Measurements from ENCODE around the gene NPTN. TPM values are rescaled to one million over a fixed set of nuclear protein-coding genes. Genes with fewer than 3 reads are reported as not detected.

The NPTN gene
- polyA plus RNA-seq, 1 donor (not counting 4 experiments of a cell fraction or from before 2014, with no cell fraction given), result 223 TPM

GRCh38 chr15:73585871-73586654 is 47.1 kb downstream of the NPTN start:
- peaks cover 24% of the 10 kb centered on the region for H3K79me2 ChIP-seq (ENCODE audit: control insufficient read depth, insufficient read depth, low read length)
- dilution Hi-C loops (cut with MboI; ENCODE audit: extremely low pct_ligation_motif_present, low sequenced_read_pairs), result loop anchor here (25.0 kb wide), 1 partner anchor 101 kb away; the partner anchor contains the start of gene CD276
- no peaks in the 10 kb centered on the region for H3K27me3 ChIP-seq (ENCODE audit: control insufficient read depth, extremely low read depth, insufficient read depth, low read length)
- no peak overlapping the region for H2AFZ ChIP-seq (ENCODE audit: control insufficient read depth, low read length)
- no peaks in the 10 kb centered on the region for H3K9me3 ChIP-seq (ENCODE audit: control insufficient read depth, low read depth, low read length)
- no peak overlapping the region for H3K27ac ChIP-seq (ENCODE audit: control insufficient read depth, insufficient read depth, low read length)
- no peak overlapping the region for H3K4me3 ChIP-seq (ENCODE audit: control insufficient read depth in 2 of 3, extremely low read depth in 1 of 3, insufficient read depth in 2 of 3, low read depth in 1 of 3, low read length in 3 of 3)
- no peak overlapping the region for H3K4me2 ChIP-seq (ENCODE audit: control insufficient read depth, extremely low read depth, insufficient read depth, low read depth, low read length)
- H4K20me1 ChIP-seq (ENCODE audit: control insufficient read depth, extremely low read depth, insufficient read depth, low read length), result no peaks in the 10 kb centered on the region
- no peak overlapping the region for H3K9ac ChIP-seq (ENCODE audit: control insufficient read depth, extremely low read depth, insufficient read depth, low read length)
- no peak for DNase-seq (ENCODE audit: low read depth, low spot score)
- no peaks in the 10 kb centered on the region for H3K4me1 ChIP-seq (ENCODE audit: control insufficient read depth, extremely low read depth, insufficient read depth, low read length)
- H3K9me1 ChIP-seq (ENCODE audit: control insufficient read depth, extremely low read depth, insufficient read depth, low read length), result no peaks in the 10 kb centered on the region
- H3K36me3 ChIP-seq (ENCODE audit: control insufficient read depth in 2 of 2, extremely low read depth in 1 of 2, insufficient read depth in 2 of 2, low read length in 2 of 2), result peaks cover 37 to 62% of the 10 kb centered on the region in 2 experiments
- no peak for FAIRE-seq
- TF ChIP-seq EZH2 (IDR thresholded peaks at IDR 0.05; ENCODE audit: low read length), result no peak
- TF ChIP-seq CTCF (optimal IDR thresholded peaks at IDR 0.05 in 1 of 3, IDR thresholded peaks at IDR 0.05 in 1 of 3, conservative IDR thresholded peaks at IDR 0.05 in 1 of 3; ENCODE audit: extremely low read depth in 1 of 3, insufficient read depth in 2 of 3, low read length in 3 of 3), result no peak

- no peak overlapping the region for H3K27ac ChIP-seq (ENCODE audit: control insufficient read depth, insufficient read depth, low read length)
- H3K9ac ChIP-seq (ENCODE audit: control insufficient read depth, extremely low read depth, insufficient read depth, low read length), result no peak overlapping the region
- H4K20me1 ChIP-seq (ENCODE audit: control insufficient read depth, extremely low read depth, insufficient read depth, low read length), result no peaks in the 10 kb centered on the region
- peaks cover 18% of the 10 kb centered on the region for H3K79me2 ChIP-seq (ENCODE audit: control insufficient read depth, insufficient read depth, low read length)
- no peak overlapping the region for H2AFZ ChIP-seq (ENCODE audit: control insufficient read depth, low read length)
- dilution Hi-C loops (cut with MboI; ENCODE audit: extremely low pct_ligation_motif_present, low sequenced_read_pairs), result loop anchor here (25.0 kb wide), 1 partner anchor 102 kb away; the partner anchor contains the start of gene CD276
- H3K4me1 ChIP-seq (ENCODE audit: control insufficient read depth, extremely low read depth, insufficient read depth, low read length), result no peaks in the 10 kb centered on the region
- peaks cover 38 to 57% of the 10 kb centered on the region in 2 experiments for H3K36me3 ChIP-seq (ENCODE audit: control insufficient read depth in 2 of 2, extremely low read depth in 1 of 2, insufficient read depth in 2 of 2, low read length in 2 of 2)
- DNase-seq (ENCODE audit: low read depth, low spot score) (no peak), FAIRE-seq (no peak)
- H3K4me3 ChIP-seq (ENCODE audit: control insufficient read depth in 2 of 3, extremely low read depth in 1 of 3, insufficient read depth in 2 of 3, low read depth in 1 of 3, low read length in 3 of 3), result no peak overlapping the region
- no peaks in the 10 kb centered on the region for H3K9me1 ChIP-seq (ENCODE audit: control insufficient read depth, extremely low read depth, insufficient read depth, low read length)
- no peak overlapping the region for H3K4me2 ChIP-seq (ENCODE audit: control insufficient read depth, extremely low read depth, insufficient read depth, low read depth, low read length)
- TF ChIP-seq CTCF (optimal IDR thresholded peaks at IDR 0.05 in 1 of 3, IDR thresholded peaks at IDR 0.05 in 1 of 3, conservative IDR thresholded peaks at IDR 0.05 in 1 of 3; ENCODE audit: extremely low read depth in 1 of 3, insufficient read depth in 2 of 3, low read length in 3 of 3), result no peak
- no peak for TF ChIP-seq EZH2 (IDR thresholded peaks at IDR 0.05; ENCODE audit: low read length)
- no peaks in the 10 kb centered on the region for H3K9me3 ChIP-seq (ENCODE audit: control insufficient read depth, low read depth, low read length)
- H3K27me3 ChIP-seq (ENCODE audit: control insufficient read depth, extremely low read depth, insufficient read depth, low read length), result no peaks in the 10 kb centered on the region
These were observed 48.3 kb downstream of the NPTN start for GRCh38 chr15:73584699-73585420.

All from keratinocyte (primary cell).